ENCODE data around the gene B4GALT6. TPM values are rescaled to one million over a fixed set of nuclear protein-coding genes. Genes with fewer than 3 reads are reported as not detected.

B4GALT6 gene
- total and polyA plus RNA-seq, 10 of the 15 experiments (the other 5 are each of a cell fraction or from before 2014, with no cell fraction given), result 11.9 to 47.4 (median 18.0) TPM

GRCh38 chr18:31721601-31722000 lies 37.2 kb upstream of the B4GALT6 start:
- Histone ChIP-seq H3K4me1 (ENCODE audit: control insufficient read depth, insufficient read depth, low read length) (no peaks in the 10 kb centered on the region), H3K27me3 (replicated peaks in 1 of 2; ENCODE audit: control insufficient read depth in 2 of 2, insufficient read depth in 2 of 2, low read length in 1 of 2) (no peaks in the 10 kb centered on the region), H3K9me3 (replicated peaks; ENCODE audit: control insufficient read depth, insufficient read depth, low read length) (no peaks in the 10 kb centered on the region; the same call in 1 of the 3 replicates), H3K36me3 (ENCODE audit: control insufficient read depth in 2 of 2, insufficient read depth in 2 of 2, low read length in 1 of 2) (no peaks in the 10 kb centered on the region), H3K9ac (ENCODE audit: control insufficient read depth, insufficient read depth, low read length) (no peak overlapping the region), H3K4me2 (ENCODE audit: control insufficient read depth, insufficient read depth) (no peak overlapping the region), H3K79me2 (ENCODE audit: control insufficient read depth, insufficient read depth, low read length) (no peaks in the 10 kb centered on the region), H3K27ac (ENCODE audit: control insufficient read depth, insufficient read depth) (no peak overlapping the region), H2AFZ (ENCODE audit: control insufficient read depth, low read depth, low read length) (no peak overlapping the region), H4K20me1 (ENCODE audit: control insufficient read depth, insufficient read depth) (no peaks in the 10 kb centered on the region), H3K4me3 (no peak overlapping the region)
- ATAC-seq, result no peak
- ChIA-PET RAD21 (ENCODE audit: unreplicated experiment) (interaction anchor here (0.9 to 5.4 kb wide), 20 partner anchors 9 to 255 kb away, joined by 3 to 67 read pairs (median 4); no protein-coding TSS in a partner anchor), POLR2A (no interaction called here), SMC1A (ENCODE audit: uncharacterized antibody, unreplicated experiment) (interaction anchor here (0.8 to 6.2 kb wide), 28 partner anchors 9 to 298 kb away, joined by 3 to 87 read pairs (median 4); no protein-coding TSS in a partner anchor), CTCF (interaction anchor here (0.7 to 6.2 kb wide), 39 partner anchors 9 to 453 kb away, joined by 3 to 224 read pairs (median 8); no protein-coding TSS in a partner anchor)
- no peak for TF ChIP-seq RELB (IDR thresholded peaks at IDR 0.05; ENCODE audit: low read depth)
- TF ChIP-seq FOXM1 (IDR thresholded peaks at IDR 0.05; ENCODE audit: low read depth, low read length), result no peak
- TF ChIP-seq DPF2 (IDR thresholded peaks at IDR 0.05), result no peak
- TF ChIP-seq RCOR1 (conservative IDR thresholded peaks at IDR 0.05; ENCODE audit: low read depth, low read length), result no peak
- TF ChIP-seq MYC (IDR thresholded peaks at IDR 0.05; ENCODE audit: insufficient read depth, insufficient read length, insufficient replicate concordance, low read length, severe bottlenecking), result no peak
- TF ChIP-seq POLR2AphosphoS2 (IDR thresholded peaks at IDR 0.05; ENCODE audit: low read depth, low read length), result no peak
- TF ChIP-seq ATF2 (IDR thresholded peaks at IDR 0.05; ENCODE audit: low read length), result no peak
- no peak for TF ChIP-seq SREBF2 (IDR thresholded peaks at IDR 0.05; ENCODE audit: low read length)
- no peak for TF ChIP-seq CTCF (IDR thresholded peaks at IDR 0.05 in 2 of 3, conservative IDR thresholded peaks at IDR 0.05 in 1 of 3; ENCODE audit: control insufficient read depth in 2 of 3, extremely low read depth in 1 of 3, insufficient read depth in 1 of 3, low read depth in 3 of 3, low read length in 3 of 3)
- TF ChIP-seq PAX8 (IDR thresholded peaks at IDR 0.05), result no peak
- no peak for TF ChIP-seq PKNOX1 (IDR thresholded peaks at IDR 0.05)
- TF ChIP-seq CEBPB (IDR thresholded peaks at IDR 0.05; ENCODE audit: borderline replicate concordance in 1 of 2, low read depth in 2 of 2, low read length in 2 of 2), result no peak
- TF ChIP-seq ASH2L (IDR thresholded peaks at IDR 0.05; ENCODE audit: borderline replicate concordance, low read depth), result no peak
- no peak for TF ChIP-seq ZNF24 (IDR thresholded peaks at IDR 0.05)
- BruUV-seq (replicated peaks), result no TSS peak
- 50% methylated on average over 3 of the region's 3 CpGs for WGBS (ENCODE audit: insufficient coverage, insufficient replicate concordance, low lambda C conversion rate, missing lambda C conversion rate)
- in situ Hi-C loops (cut with MboI) (loop anchor here (5.0 kb wide), 1 partner anchor 164 kb away; no protein-coding TSS in a partner anchor), intact Hi-C loops (cut with micrococcal nuclease; ENCODE audit: unreplicated experiment) (loop anchor here (5.0 to 10.0 kb wide), 5 partner anchors 89 to 747 kb away; no protein-coding TSS in a partner anchor)
- no peak for FAIRE-seq
- DNase-seq (ENCODE audit: low read depth, low spot score), result no peak
